ENCODE measurements around the gene PELI3. TPM values are rescaled to one million over a fixed set of nuclear protein-coding genes. Genes with fewer than 3 reads are reported as not detected.

PELI3 gene
- total RNA-seq, 4 donors from 2014 or later, result 19.0 to 23.4 (median 20.5) TPM

DNA sequence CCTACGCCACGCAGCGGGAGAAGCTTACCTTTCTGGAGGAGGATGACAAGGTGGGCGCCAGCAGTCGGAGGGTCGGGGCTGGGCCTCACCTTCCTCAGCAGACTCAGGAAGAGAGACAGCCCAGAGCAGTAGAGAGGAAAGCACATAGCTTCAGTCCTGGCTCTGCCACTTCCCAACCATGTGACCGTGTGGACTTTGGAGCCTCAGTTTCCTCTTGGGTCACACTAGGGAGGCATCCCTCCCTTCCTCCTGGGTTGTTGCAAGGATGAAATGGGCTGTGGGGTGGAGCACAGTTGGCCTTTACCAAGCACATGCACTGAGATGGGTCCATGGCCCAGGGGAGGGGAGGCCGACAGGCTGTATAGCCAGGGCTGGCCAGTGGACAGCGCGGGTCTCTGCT, 26.4 kb downstream of the PELI3 start:
- TF ChIP-seq POLR2A (IDR thresholded peaks at IDR 0.05) (no peak), POLR2AphosphoS5 (IDR thresholded peaks at IDR 0.05) (no peak), EP300 (IDR thresholded peaks at IDR 0.05) (no peak)
- TF ChIP-seq, protein P1, sequence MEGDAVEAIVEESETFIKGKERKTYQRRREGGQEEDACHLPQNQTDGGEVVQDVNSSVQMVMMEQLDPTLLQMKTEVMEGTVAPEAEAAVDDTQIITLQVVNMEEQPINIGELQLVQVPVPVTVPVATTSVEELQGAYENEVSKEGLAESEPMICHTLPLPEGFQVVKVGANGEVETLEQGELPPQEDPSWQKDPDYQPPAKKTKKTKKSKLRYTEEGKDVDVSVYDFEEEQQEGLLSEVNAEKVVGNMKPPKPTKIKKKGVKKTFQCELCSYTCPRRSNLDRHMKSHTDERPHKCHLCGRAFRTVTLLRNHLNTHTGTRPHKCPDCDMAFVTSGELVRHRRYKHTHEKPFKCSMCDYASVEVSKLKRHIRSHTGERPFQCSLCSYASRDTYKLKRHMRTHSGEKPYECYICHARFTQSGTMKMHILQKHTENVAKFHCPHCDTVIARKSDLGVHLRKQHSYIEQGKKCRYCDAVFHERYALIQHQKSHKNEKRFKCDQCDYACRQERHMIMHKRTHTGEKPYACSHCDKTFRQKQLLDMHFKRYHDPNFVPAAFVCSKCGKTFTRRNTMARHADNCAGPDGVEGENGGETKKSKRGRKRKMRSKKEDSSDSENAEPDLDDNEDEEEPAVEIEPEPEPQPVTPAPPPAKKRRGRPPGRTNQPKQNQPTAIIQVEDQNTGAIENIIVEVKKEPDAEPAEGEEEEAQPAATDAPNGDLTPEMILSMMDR (IDR thresholded peaks at IDR 0.05), result no peak
- H3K27ac ChIP-seq, result no peak overlapping the region
- H3K27me3 ChIP-seq, result no peaks in the 10 kb centered on the region
- H3K9me3 ChIP-seq, result no peaks in the 10 kb centered on the region
- peaks cover 78% of the 10 kb centered on the region for H3K36me3 ChIP-seq
- 92% methylated on average over 8 of the region's 10 CpGs for WGBS
- DNase-seq (ENCODE audit: low spot score in 2 of 2), result no peak
- no peak overlapping the region for H3K4me3 ChIP-seq
- H3K4me1 ChIP-seq, result no peaks in the 10 kb centered on the region

DNA sequence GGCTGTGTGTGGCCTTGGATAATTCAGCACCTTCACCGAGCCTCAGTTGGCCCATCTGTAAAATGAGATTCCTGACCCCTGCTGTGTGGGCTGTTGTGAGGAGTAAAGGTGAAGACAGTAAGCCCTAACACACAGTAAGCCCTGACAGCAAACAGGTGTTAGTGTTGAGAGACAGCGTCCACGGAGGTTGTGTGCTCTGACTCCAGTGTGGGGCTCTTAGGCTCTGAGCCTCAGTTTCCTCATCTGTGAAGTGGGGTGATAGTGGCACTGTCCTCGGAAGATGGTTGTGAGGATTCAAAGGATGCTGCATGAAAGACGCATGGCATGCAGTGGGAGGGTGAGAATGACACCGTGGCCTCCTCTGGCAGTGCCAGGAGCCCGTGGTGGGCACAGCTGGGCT, 27.8 kb downstream of the PELI3 start:
- Histone ChIP-seq H3K36me3 (peaks cover 77% of the 10 kb centered on the region), H3K27ac (no peak overlapping the region), H3K9me3 (no peaks in the 10 kb centered on the region), H3K4me3 (no peak overlapping the region), H3K27me3 (no peaks in the 10 kb centered on the region), H3K4me1 (no peaks in the 10 kb centered on the region)
- no peak for DNase-seq (ENCODE audit: low spot score in 2 of 2)
- TF ChIP-seq, protein P1 (IDR thresholded peaks at IDR 0.05), result no peak
- TF ChIP-seq POLR2A (IDR thresholded peaks at IDR 0.05), result no peak
- TF ChIP-seq POLR2AphosphoS5 (IDR thresholded peaks at IDR 0.05), result no peak
- no peak for TF ChIP-seq EP300 (IDR thresholded peaks at IDR 0.05)
- WGBS, result 94% methylated on average over 7 of the region's 7 CpGs

DNA sequence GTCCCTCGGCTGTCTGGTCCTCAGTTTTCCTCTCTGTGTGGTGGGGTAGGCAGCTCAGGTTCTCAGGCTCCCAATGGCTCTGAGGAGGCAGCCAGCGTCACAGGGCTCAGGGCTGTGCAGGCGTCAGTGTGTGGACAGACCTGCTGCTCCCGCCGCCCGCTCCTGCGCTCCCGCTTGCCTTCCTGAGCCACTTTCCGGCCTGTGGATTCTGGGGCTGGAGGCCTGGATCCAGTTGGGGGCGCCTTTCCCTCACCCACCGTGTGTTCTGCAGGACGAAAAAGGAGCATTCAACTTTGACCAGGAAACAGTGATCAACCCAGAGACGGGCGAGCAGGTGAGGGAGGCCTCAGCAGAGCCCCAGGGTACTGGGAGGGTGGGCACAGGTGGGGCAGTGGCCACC, 28.2 kb downstream of the PELI3 start:
- H3K9me3 ChIP-seq, result no peaks in the 10 kb centered on the region
- no peaks in the 10 kb centered on the region for H3K4me1 ChIP-seq
- no peak overlapping the region for H3K4me3 ChIP-seq
- 82% methylated on average over 12 of the region's 14 CpGs for WGBS
- peaks cover 74% of the 10 kb centered on the region for H3K36me3 ChIP-seq
- no peaks in the 10 kb centered on the region for H3K27me3 ChIP-seq
- no peak overlapping the region for H3K27ac ChIP-seq
- no peak for TF ChIP-seq POLR2A (IDR thresholded peaks at IDR 0.05)
- TF ChIP-seq, protein P1 (IDR thresholded peaks at IDR 0.05), result no peak
- no peak for TF ChIP-seq EP300 (IDR thresholded peaks at IDR 0.05)
- TF ChIP-seq POLR2AphosphoS5 (IDR thresholded peaks at IDR 0.05), result no peak
- no peak for DNase-seq (ENCODE audit: low spot score in 2 of 2)

DNA sequence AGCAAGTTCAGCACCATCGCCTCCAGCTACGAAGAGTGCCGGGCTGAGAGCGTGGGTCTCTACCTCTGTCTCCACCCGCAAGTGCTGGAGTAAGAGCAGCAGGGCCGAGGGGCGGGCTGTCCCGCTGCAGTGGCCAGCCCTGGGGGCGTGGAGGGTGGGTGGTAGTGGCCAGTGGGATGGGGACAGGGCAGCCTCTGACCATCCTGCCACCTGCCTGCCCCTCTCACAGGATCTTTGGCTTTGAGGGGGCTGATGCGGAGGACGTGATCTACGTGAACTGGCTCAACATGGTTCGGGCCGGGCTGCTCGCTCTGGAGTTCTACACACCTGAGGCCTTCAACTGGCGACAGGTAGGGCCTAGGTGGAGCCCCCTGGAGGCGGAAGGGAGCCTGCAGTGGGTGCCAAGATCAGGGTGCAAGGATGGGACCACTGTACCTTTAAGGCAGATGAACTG, 28.7 kb downstream of the PELI3 start:
- Histone ChIP-seq H3K9me3 (no peaks in the 10 kb centered on the region), H3K4me1 (no peaks in the 10 kb centered on the region), H3K27ac (no peak overlapping the region), H3K4me3 (no peak overlapping the region), H3K36me3 (peaks cover 74% of the 10 kb centered on the region), H3K27me3 (no peaks in the 10 kb centered on the region)
- DNase-seq (ENCODE audit: low spot score in 2 of 2), result no peak
- 92% methylated on average over 15 of the region's 17 CpGs for WGBS
- TF ChIP-seq, protein P1 (IDR thresholded peaks at IDR 0.05), result no peak
- TF ChIP-seq POLR2A (IDR thresholded peaks at IDR 0.05) (no peak), POLR2AphosphoS5 (IDR thresholded peaks at IDR 0.05) (no peak), EP300 (IDR thresholded peaks at IDR 0.05) (no peak)

DNA sequence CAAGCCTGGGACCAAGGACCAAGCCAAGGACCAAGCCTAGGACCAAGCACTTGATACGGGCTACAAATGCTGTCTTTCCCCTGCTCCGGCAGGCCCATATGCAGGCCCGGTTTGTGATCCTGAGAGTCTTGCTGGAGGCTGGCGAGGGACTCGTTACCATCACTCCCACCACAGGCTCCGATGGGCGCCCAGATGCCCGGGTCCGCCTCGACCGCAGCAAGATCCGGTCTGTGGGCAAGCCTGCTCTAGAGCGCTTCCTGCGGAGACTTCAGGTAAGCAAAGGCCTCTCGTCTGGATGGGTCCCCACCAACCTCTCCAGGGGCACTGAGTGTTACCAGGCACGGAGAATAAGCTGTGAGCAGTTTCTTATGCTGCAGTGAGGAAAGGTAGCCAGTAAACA, 30.5 kb downstream of the PELI3 start:
- H3K36me3 ChIP-seq, result peaks cover 60% of the 10 kb centered on the region
- H3K27ac ChIP-seq, result no peak overlapping the region
- H3K4me1 ChIP-seq, result no peaks in the 10 kb centered on the region
- H3K9me3 ChIP-seq, result no peaks in the 10 kb centered on the region
- no peak overlapping the region for H3K4me3 ChIP-seq
- WGBS, result 98% methylated on average over 12 of the region's 16 CpGs
- no peaks in the 10 kb centered on the region for H3K27me3 ChIP-seq
- TF ChIP-seq, protein P1 (IDR thresholded peaks at IDR 0.05), result no peak
- TF ChIP-seq EP300 (IDR thresholded peaks at IDR 0.05) (no peak), POLR2A (IDR thresholded peaks at IDR 0.05) (no peak), POLR2AphosphoS5 (IDR thresholded peaks at IDR 0.05) (no peak)
- DNase-seq (ENCODE audit: low spot score in 2 of 2), result no peak
